NCI-H510A (cell line): ENCODE results near the gene RFPL2.

ENCODE experiments used
- DNase-seq: peaks from one replicate; lab custom pipeline; 2025; lab: John Stamatoyannopoulos, UW

The RFPL2 gene

DNA sequence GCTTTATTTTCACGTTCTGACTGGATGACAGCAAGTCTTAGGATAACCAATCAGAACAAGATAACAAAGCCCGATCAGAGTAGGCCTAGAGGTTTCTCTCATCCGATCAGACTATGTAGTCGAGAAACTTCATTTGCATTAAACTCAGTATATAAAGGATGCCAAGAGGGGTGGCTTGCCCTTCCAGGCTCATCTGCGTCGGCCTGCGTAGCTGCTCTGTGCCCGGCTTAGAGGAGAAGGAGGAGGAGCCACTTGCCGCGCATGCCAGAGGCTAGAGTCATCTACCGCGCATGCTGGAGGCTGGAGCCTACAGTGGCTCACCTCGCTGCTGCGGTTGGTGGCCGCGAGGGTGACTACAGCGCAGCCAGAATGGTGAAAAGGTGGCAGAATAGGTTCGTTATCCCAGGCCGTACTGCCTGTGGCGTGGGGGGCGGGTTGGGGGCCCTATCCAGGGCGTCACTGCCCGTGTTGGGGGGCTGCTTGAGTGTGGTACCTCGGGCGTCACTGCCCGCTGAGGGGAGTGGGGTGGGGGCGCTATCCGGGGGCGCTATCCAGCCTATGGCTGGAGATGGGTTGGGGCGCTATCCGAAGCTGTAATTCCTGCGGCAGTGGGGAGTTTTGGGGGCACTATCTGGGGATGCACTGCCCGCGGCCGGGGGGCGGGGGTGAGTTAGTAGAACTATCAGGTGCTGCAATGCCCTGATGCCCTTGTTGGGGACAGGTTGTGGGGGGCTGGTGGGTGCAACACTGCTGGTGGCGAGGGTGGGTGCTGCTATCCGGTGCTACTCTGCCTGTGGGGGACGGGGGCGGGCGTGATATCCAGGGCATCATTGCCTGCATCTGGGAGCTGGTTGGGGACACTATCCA is at the start of gene RFPL2:
Gene RFPL2 (minus strand): TSS at position 218 of the 867 bp plus-strand sequence. CDS start 2,622 bp downstream, outside the sequence.
- DNase-seq: peak; percentile 87

DNA sequence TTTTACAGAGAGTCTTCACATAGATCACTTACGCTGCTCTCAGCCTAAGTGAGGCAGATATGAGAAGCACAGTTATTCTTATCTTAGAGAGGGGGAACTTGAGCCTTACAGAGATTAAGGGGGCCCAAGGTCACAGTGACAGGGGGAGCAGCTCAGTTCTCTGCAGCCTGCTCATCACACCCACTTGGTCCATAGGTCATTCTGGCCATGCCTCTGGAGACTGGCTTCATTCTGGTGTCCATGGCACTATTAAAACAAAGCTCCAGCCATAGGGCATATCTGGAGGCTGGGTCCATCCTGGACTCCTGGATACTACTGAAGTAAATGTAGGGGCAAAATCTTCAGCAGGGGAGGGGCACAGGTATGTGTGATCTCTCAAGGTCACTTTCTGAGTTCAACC is 44.4 kb upstream of the RFPL2 start:
- DNase-seq: no peak

DNA sequence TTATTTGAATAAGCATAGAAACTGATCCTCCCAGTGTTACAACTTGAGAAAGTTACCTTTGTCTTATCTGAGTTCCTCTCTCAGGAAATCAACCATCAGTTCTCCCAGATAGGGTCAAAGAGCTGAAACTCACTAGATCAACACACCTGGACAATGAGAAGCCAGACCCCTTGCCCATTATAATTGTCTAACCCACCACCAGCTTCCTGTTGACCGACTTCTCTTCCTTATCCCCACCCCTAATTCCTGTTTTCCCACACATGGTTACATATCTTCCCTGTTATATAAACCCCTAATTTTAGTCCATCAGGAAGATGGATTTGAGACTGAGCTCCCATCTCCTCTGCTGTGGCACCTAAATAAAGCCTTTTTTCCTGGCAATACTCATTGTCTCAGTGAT is 43.4 kb upstream of the RFPL2 start:
- DNase-seq: no peak

DNA sequence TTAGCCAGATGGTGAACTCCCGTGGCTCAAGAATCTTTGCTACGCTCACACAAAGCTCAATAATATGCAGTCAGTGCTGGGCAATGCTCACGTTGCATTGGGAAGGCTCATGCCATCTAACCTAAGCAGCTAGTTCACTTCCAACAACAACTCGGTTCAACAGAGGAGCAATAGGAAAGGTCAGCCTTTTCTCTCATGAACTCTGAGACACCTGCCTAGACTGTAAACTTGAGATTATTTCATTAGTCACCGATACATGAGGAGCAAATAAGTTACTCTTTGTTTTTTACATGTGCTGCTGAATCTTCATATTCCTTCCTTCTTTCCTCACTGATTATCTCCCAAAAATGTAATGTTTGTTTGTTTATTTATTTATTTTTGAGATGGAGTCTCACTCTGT is 41.3 kb upstream of the RFPL2 start:
- DNase-seq: no peak

DNA sequence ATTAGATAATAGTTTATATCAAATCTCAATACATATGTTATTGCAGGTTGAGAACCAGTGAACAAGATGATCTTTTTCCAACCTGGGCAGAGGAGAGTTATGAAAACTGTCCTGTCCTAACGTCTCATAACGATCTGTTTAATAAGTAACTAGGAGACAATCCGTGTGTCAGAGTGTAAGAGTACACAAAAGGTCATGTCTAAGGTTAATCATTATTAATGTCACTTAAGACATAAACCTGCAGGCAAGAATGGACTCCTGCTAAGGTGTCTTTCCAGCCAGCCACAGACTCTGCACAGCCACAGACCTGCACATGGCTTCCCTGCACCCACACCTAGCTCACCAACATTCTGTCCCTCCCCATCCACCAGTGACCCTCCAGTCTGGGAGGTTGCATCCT is 40.2 kb upstream of the RFPL2 start:
- no peak for DNase-seq

DNA sequence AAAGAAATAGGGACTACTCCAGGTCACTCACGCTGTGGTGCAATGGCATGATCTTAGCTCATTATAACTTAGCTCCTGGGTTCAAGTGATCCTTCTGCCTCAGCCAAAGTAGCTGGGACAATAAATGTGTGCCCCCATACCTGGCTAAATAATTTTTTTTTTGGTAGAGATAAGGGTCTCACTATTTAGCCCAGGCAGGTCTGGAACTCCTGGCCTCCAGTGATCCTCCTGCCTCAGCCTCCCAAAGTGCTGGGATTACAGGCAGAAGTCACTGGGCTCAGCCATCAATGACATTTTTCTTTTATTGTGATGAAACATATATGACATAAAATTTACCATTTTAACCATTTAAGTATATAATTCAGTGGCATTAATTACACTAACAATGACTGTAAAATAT is 39.7 kb upstream of the RFPL2 start:
- no peak for DNase-seq

DNA sequence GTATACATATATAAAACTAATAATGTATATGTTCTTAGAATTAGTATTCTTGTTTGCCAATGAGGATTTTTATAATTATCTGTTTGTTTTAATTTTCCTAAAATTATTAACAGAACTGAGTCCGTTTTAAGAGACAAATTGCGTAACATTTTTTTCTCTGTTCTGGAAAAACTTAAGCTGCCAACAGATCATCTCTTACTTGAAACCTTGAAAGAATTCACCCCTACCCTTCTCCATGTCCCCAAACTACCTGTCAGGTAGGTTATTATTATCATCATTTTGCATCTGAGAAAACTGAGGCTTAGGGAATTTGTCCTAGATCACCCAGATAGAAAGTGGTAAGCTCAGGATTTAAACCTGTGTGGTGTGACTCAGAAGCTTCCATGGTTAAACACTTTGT is 35.6 kb upstream of the RFPL2 start:
- DNase-seq: no peak

DNA sequence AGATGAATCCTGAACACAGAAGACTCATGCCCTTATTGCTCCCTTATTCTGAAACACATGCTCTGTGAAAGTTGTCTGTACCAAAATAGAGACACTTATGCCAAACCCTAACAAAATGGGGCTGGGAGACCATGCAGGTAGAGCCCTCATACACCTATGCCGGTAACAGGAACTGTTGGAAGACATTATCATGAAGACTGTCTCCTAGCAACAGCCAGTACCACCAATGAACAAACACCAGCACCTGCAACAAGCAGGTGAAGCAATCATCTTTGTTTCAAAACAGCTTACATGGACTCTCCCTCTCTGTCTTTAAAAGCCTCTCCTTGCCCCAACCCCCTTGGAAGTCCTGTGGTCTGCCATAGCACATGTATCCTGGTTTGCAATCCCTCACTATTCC is 33.0 kb upstream of the RFPL2 start:
- DNase-seq: peak; percentile 25

DNA sequence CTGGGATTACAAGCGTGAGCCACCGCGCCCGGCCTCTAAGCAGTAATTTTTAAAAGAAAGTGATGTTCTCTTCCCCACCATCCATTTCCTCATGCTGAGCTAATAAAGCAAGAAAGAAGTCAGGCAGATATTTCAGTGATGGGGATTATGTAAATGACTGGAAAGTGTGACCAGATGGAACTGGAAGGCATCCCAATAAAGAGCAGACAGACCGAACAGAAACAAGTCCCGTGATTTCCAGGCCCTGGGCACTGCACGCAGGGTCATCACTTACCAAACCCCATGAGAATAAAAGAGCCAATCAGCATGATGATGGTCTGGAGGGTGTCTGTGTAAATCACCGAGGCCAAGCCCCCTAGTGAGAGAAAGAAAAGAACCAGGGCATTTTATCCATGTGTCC is 32.1 kb upstream of the RFPL2 start:
- no peak for DNase-seq

DNA sequence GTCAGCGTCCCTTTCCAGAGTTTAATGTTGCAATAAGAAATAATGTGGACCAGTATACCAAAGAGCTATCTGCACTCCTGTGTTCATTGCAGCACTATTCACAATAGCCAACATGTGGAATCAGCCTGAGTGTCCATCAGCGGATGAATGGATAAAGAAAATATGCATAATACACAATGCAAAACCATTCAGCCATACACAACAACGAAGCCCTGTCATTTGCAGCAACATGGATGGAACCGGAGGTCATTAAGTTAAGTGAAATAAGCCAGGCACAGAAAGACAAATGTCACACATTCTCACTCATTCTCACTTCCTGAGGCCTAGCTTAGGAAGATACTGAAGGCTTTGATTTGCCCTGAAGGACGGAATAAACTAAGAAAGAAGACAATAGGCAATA is 28.2 kb upstream of the RFPL2 start:
- DNase-seq: no peak

DNA sequence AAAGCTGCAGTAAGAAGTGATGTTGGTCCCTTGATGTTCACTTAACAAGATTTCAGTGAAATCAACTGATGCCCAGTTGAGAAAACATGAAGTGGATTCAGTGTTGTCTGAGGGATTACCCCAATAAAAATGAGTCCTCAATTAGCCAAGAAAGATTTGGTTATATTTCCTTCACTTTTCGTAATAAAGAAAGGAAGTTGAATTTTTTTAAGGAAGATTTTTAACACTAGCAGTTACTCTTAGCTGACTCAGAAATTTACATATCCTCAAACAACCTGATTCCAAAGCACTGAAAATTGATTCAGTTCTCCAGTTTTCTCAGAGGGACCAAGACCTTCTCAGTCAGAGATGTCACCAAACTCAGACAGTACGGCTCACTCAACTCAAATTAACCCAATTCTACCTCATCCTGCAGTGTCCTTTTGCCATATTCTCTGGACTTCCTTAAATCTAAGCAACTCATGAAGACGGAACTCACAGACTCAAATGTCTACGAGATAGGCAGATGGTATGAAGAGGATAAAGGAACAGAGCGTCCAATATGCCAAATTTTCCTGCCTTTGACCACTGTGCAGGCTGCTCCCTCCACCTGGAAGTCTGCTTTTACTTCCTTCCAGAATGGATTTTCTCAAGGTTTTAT is 27.4 kb upstream of the RFPL2 start:
- no peak for DNase-seq

DNA sequence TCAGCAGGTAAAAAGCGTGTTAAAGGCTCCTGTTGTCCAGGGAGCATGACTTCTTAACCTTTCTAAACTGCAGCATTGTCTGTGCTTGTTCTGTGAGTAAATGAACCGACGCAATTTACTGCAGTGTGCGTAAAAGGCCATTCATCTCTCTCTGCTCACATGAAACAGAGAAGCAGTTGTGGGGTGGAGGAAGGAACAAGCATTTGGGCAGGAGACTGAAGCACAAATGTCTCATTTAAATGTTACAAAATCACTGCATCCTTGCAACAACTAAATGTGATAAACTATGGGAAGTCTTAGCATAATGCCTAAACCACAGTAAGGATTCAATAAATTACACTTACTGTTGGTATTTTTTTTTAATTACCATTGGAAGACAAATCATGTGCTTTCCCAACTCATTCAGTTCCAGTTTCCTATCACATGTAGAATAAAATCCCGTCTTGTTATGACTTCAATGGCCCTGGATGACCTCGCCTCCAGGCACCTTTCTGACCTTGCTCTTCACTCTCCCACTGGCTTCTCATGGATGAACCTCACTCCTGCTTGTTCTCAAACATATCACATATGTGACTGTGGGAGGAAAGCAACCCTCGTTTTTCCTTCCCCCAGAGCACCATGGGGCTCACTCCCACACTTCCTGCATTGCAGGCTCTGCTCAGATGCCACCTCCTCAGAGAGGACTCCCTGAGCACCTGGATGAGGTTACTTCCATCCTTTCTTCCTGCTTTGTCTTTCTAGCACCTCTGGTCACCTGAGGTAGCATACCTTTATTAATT is 21.6 kb upstream of the RFPL2 start:
- DNase-seq: no peak

DNA sequence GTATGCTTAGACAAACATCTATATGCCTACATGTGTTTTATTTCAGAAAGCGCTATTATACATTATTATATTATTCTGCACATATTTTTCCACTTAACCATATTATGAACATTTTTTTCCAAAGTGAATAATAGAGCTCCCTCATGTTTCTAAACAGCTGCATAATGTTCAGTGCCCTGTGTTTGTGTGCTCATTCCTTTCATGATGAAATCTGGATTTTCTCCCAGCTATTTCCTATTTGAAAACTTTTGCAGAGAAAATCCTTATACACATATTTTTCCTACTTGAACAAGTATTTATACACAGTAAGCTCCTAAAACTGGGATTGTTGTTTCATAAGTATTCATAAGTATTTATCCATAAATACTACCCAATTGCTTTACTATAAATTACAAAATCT is 18.1 kb upstream of the RFPL2 start:
- DNase-seq: no peak

DNA sequence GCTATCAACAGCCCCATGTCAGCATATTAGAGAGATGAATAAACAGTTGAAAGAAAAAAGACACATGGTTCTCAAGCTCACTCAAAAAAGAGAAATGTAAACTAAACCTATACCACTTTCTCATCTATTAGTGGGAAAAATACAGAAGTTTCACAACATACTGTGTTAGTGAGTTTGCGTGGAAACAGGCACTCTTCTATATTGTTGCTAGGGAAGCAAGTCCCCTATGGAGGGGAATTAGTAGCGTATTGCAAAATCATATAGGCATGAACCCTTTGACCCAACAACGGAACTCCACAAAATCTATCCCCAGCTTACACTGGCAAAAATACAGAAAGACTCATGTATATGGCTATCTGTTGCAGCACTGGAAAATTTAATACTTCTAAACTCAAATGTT is 14.2 kb upstream of the RFPL2 start:
- DNase-seq: no peak

DNA sequence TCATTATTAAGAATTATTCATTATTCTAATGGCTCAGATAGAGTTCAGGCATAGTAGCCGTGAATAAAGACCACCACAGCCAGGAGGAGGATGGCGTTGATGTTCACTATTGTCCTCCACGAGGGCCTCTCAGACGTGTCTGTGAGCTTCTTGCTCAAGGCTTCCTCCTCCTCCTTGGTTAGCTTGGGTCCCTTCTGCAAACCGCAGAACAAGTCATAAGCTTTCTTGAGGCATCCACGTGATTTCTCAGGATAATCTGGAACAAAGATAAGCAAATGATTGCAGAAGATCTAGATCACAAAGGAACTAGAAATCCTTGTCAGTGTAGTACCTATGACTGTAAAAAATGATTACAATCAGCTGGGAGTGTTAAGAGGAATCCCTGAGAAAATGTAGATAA is 13.6 kb upstream of the RFPL2 start:
- no peak for DNase-seq

DNA sequence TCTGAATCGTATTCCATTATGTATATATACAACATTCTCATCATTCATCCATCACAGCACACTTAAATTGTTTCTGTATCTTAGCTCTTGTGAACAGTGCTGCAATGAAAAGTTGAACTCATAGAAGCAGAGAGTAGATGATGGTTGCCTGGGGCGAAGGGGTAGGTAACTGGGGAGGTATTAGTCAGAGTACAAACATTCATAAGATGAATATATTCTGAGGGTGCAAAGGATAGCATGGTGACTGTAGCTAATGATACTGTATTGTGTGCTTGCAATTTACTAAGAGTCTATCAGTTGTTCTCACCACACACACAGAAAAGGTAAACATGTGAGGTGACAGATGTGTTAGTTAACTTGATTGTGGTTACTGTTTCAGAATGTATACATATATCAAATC is 12.6 kb upstream of the RFPL2 start:
- no peak for DNase-seq

DNA sequence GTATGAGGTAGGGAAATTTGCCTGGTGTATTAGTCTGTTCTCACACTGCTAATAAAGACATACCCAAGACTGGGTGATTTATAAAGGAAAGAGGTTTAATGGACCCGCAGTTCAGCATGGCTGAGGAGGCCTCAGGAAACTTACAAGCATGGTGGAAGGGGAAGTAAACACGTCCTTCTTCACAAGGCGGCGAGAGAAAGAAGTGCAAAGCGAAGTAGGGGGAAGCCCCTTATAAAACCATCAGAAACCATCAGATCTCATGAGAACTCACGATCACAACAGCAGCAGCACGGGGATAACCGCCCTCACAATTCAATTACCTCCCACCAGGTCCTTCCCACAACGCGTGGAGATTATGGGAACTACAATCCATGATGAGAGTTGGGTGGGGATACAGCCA is 12.0 kb upstream of the RFPL2 start:
- no peak for DNase-seq

DNA sequence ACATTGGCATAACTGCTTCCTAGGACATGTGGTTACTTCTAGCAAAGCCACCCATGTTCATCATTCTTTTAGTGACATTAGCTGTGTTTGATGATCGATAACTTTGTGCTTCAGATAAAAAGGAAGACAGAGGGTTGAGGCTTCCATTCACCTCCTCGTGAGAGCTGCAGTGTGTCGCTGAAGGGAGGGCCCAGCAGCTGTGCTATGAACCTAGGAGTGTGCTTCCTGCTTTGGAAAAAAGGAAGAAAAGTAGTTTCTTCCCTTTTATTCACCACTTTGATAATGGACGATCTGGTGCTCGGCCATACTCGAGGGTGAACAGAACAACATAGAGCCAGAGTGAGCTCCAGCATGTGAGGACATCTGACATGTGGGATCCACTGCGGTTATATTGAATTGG is 6.1 kb upstream of the RFPL2 start:
- no peak for DNase-seq

DNA sequence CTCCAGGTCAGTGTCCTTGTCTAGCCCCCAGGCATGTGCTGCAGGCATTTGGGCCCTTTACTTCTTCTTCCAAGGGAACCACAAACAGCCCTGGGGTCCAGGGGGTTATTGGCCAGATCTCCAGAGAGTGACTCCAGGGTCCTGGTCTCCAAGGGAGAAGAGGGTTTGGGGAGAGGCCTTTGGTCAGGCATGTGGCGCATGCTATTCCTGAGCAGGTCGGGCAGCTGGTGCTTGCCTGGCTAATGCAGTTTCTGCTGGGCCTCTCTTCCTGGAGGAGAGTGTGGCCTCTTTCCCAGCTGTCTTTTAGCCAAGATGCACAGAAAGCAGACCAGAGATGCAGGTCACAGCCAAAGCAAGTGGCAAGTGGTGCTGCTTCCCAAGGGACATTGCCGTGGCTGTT is 3.8 kb upstream of the RFPL2 start:
- DNase-seq: no peak

DNA sequence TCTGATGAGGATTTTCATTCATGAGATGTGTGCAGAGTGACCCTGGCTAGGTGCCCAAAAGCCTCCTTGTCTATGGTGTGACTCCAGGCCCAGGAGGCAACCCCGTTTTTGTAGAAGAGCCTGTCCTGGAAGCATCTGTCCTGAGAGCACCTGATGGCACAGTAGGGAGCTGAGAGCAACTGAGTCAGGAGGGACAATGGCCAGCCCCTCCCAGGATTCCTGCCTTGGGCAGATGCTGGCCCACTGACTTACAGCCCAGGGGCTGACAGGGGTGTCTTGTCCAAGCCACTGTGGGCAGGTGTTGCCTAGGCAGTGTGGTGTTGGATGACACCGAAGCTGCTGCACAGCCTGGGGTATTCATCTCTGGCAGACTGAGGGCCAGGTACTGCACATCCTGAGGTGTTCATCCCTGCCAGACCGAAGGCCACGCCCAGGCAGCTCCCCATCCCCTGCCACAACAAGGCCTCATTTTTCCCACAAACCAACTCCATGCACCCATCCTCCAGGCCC is 3.2 kb upstream of the RFPL2 start:
- no peak for DNase-seq

DNA sequence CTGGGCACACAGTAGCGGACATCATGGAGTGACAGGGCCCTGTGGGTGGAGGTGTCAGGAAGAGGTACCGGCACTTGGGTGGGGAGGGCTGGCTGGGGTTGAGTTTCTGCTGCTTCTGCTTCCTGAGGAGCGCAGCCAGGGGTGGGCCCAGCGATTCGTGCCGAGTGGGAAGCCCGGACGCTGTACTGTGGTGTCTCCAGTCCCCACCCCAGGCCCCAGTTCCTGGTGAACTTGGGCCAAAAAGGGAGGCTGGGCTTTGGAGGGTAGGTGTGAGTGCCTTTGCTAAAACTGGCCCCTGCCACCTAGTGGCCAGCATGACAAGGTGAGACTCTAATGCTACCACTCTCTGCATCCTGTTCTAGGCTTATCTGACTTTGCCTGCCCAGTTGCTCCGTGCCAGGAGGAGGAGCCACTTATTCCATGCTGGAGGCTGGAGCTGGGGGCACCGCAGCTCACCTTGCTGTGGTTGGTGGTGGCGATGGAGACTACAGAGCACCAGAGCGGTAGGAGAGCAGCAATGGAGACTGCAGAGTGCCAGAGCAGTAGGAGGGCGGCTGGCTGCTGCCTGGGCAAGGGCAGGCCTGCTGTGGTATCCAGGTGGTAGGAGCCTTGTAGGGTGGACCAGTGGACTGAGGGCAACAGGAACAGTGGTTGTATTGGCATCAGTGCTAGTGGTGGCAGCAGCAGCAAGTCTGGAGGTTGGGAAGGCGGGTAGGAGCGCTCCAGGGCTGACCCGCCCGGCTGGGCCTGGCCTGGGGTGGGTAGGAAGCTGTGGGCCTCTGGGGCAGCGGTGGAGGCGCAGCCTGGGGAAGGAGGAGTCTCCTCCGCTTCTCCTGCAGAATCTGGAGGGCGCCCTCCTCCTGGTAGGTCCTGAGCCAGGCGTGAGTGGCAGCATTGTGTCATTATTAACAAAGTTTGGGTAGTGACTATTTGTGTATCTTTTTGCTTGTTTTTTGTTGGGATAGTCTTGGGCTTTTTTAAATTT is 2.2 kb upstream of the RFPL2 start:
- DNase-seq: peak; percentile 18
